ENCODE results near the gene CNTNAP2.

Gene CNTNAP2

DNA sequence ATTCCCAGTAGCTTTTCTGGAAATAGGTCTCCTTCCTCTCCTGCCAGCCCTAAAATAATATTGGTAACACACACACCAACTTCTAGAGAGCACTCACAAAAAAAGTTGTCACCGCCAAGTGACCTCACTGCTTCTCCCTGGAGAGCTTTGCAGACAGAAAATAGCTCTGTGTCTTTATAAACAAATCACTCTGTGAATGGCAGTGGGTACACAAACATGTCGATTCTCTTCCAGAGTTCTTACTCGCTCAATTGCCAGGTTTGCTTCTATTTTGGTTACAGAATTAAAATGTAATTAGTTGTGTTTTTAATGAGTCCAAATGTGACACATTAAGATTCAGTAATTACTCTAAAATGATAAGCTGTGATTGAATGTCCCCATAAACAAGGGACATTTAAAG is 1824.8 kb downstream of the CNTNAP2 start:
- no peak for DNase-seq (ENCODE audit: low read depth)

DNA sequence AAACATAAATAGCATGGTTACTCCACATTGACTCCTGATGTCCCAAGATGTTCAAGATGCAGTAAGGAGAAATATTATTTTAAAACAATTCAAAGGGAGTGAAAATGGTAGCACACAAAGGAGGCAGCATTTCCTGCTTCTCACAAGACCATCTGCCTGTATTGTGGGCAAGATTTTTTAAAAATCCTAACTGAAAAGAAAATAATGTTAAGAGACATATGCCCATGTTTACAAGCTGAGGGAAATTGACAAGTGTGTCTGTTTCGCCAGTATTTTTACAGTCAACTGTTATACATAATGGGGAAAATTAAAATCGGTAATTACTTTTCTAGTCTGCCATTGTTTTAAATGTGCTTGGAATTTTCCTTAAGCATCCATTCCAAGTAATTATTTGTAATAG is 1827.7 kb downstream of the CNTNAP2 start:
- no peak for DNase-seq (ENCODE audit: low read depth)

DNA sequence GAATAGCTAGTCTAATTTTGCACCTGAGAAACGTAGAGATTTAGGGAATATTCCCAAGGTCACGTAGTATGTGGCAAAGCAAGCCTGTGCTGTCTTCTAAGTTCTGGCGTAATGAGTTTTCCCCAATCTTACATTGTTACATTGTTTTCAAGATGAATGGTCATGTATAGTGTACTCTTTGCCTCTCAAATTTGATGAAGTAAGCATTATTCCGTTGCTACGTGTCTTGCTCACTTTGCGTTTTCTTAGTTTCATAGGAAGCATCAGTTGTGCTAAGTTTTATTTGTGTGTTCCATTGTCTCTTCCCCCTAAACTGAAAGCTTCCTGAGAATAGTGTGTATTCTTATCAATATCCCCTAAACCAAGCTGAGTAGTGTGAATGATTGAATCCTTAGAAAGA is 1836.3 kb downstream of the CNTNAP2 start:
- no peak for DNase-seq (ENCODE audit: low read depth)

DNA sequence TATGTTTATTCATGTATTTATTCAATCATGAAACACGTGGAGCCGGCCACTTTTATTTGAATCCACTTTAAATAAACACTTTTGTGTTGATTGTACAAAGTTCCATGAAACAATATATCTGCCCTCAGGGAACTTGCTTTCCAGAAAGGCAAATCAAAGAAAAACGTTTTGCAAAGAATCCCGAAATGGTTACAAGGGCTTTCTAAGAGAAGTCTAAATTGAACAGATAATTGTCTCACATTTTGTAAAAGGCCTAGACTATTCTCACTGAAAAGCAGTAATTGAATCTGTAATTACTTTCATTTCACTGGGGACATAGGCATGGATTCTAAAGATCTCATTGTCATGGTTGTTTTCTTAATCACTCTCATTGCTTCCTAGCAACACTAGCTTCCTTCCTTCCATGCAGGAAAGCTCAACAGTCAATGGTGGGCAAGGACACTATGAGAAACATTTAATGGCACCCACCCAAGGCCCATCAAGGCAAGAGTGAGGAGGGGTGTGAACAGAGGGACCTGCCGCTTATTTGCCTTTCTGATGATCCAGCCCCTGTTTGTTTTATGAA is 1851.5 kb downstream of the CNTNAP2 start:
- DNase-seq (ENCODE audit: low read depth): no peak

DNA sequence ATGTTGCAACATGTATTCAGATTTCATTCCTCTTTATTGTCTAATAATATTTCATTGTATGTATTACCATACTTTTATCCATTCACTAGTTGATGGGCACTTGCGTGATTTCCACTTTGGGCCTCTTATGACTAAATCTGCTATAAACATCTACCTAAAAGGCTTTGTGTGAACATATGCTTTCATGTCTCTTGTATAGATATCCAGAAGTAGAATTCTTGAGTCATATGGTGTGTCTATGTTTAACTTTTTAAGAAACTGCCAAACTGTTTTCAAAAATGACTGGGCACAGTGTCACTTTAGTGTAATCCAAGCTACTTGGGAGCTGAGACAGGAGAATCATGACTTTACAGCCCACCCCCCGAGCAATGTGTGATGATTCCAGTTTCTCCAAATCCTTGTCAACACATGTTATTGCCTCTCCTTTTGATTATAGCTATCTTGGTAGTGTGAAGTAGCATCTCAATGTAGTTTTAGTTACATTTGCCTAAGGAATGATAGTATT is 1855.1 kb downstream of the CNTNAP2 start:
- no peak for DNase-seq (ENCODE audit: low read depth)

DNA sequence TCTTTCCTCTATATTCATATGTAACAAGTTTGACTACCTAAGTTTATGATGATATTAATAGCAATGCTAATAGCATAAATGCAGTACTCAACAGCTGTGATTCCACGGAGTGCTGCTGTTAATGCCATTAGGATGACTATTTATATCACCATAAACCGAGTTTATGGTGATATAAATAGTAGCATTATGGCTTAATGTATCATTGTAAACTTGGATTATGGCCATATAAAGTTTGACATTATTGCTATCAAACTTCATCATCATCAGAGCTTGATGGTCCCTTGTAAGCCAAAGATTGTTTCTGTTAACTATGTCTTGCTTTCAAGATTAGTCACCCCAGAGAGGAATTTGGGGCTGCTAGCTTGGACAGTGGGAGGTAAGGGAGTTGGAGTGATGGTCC is 1861.6 kb downstream of the CNTNAP2 start:
- no peak for DNase-seq (ENCODE audit: low read depth)

DNA sequence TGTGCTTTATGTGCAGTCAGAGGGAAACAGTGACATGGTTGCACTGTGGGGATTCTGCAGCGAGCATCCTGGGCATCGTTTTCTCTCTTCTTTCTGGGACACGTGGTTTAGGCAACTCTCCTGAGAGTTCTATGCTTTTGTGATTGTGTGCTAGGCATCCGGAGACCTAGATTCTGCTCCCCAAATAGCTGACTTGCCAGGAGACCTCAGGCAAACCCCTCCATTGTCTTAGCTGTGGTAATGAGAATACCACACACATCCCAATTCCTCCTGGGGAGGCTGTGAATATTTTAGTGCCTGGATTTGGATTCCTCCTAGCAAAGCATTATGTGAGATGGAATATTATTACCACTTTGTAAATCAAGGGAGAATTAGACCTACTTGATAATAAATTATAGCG is 1862.0 kb downstream of the CNTNAP2 start:
- DNase-seq (ENCODE audit: low read depth): no peak

DNA sequence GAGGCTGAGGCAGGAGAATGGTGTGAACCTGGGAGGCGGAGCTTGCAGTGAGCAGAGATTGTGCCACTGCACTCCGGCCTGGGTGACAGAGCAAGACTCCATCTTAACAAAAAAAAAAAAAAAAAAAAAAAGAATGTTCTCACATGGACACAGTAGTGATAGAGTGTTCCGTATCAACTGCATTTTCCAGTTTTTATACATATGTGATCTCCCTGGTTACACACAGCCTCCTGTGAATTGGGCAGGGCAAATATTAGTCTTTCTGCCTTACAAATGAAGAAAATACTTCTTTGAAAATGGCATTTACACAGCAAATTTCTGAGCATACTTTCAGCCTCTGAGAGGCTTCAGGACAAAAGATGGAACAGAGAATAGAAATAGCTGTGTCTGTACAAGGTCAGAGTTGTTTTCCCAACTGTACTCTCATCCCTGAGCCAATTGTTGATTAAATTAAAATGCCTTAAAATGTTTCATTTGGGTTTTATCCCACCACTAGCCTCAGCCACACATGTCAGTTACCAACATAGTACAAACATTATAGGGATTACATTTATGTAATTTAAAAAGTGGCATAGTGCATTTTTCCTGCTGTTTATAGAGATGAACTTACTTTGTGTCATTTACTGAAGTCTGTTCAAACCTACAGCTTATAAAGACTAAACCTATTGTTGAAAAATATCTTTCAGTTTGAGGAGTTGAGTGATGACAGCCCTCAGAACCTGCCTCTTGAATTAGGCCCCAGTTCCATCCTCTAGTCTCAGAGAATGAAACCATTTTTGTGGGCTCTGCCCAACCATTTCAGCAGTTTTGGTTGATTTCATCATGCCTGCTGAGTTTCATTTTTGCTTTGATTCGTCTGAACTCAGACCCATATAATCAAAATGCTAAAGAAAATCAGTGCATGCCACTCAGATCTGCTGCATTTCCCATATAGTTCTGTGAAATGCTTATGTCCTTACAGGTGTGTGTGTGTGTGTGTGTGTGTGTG is 1864.5 kb downstream of the CNTNAP2 start:
- no peak for DNase-seq (ENCODE audit: low read depth)

DNA sequence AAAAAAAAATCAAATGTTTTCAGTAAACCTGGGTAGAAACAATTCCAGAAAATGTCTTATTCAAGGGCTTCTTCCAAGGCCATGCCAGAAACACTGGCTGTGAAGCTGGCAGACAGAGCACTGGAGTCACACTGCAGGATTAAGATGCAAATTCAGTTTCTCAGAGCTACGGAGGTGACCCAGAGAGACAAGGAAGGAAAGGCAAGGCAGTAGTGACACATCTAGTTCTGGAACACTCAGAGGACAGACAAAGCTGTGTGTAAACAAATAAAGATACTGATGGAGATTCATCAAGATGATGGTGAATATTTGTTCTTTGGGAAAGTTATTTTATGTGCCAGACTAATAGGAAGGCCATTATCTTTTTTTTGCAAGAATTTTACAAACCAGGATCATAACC is 1865.7 kb downstream of the CNTNAP2 start:
- no peak for DNase-seq (ENCODE audit: low read depth)

DNA sequence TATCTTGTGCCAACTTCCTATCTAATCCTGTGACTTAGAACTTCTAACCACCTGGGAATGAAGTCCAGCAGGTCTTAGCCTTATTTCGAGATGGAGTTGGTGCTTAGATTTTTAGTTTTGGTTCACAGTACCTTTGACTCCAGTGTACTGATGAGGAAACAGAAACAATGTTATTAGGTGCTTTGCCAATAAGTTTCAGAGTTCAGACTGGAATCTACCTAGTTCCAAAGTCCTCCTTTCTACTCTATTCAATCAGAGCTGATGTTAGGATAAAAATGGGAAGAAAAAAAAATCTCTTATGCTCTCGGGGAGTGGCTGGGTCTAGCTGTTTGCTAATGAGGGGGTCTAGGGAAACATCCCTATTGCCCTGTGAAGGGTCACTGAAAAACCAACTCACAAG is 1867.7 kb downstream of the CNTNAP2 start:
- DNase-seq (ENCODE audit: low read depth): no peak

DNA sequence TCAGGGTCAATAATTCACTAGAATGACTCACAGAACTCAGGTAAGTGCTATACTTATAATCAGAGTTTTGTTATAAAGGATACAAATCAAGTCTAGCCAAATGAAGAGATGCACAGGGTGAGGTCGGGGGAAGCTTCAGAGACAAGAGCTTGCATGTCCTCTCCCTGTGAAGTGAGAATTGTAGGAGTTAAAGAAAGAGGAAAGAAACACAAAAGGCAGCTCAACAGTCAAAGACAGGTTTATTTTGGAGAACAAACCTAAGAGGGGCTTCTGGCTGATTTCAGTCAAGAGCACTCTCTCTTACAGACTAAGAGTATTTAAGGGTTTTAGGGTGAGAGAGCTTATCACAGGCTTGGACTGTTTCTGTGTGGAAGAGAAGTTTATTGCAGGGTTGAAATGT is 1873.5 kb downstream of the CNTNAP2 start:
- no peak for DNase-seq (ENCODE audit: low read depth)

DNA sequence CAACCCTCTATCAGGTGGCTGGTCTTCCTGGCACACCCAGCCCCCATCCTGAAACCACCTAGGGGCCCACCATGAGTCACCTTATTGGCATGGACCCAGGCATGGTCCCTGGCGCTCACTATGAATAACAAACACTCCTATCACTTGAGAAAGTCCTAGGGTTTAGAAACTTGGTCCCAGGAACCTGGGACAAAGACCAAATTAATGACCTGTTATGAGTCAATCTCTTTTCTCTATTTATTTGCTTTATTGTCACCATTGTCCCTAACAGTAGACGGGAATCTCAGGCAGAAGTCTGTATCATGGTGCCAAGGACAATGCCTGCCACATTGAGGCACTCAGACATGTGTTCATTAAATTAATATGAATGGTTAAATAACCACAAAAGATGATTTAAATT is 1874.3 kb downstream of the CNTNAP2 start:
- DNase-seq (ENCODE audit: low read depth): no peak

DNA sequence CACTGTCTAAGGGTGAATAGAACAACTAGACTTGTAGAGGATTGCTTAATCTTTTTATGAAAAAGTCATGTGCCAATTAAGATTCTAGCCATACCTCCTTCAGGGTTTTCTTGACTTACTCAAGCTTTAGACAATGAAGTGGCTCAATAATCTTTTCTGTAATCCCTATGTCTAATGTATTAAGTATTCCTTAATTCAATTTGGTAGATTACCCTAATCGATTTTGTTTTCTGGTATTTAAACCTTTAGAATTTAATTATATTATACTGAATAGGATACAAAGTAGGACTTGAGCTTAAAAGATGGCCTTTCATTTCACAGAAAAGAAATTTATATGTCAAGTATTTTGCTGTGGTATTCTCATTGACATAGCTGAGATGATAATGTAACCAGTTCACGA is 1876.1 kb downstream of the CNTNAP2 start:
- DNase-seq (ENCODE audit: low read depth): no peak

DNA sequence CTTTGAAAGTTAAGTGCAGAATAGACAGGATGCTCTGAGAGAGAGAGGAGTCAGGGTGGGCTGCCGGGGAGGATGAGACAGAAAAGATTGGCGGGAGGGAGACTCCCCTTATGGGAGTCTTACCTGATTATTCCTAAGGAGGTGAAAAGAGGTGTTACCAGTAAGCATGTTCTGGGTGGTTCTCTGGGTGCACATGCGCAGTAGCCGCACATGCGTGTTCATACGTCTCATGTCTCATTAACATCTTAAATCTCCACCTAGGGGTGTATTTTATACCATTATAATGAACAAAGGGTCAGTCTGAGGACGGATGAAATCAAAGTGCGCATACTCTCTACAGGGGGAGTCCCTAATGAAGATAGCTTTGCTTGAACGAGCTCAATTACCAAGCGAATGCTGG is 1881.0 kb downstream of the CNTNAP2 start:
- DNase-seq (ENCODE audit: low read depth): no peak

DNA sequence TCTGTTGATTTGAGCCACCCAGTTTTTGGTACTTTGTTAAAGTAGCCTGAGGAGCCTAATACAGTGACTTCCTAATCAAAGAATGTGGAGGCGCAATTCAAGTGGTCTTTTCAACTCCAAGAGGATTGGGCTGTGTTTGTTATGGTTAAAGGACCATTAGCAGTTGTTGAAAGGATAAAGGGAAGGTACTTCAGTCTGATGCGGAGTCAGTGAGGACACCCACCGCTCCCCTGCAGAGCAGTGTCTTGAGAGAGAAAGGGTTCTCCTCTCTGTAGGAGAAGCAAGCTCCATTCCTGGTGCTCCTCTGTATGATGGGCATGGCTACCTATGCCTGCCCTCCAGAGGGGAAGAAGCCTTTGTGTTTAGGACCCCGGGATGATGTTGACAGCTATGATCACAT is 1883.4 kb downstream of the CNTNAP2 start:
- DNase-seq (ENCODE audit: low read depth): no peak

DNA sequence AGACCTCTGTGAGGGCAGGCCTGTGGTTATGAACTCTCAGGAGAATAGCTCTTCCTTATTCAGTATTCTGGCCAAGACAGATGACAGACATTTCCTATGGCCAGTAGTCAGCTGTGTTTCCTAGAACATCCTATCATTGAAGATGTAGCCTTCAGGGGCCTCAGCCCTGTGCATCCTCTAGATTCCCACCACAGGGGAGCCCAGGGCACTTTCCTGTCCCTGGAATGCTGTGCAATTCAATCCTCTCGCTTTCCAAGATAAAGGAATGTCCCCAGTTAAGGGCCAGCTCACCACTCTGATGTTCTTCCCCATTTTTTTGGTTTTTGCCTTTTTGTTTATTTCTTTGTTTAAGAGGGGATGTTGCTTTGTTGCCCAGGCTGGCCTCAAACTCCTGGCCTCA is 1895.2 kb downstream of the CNTNAP2 start:
- DNase-seq (ENCODE audit: low read depth): no peak

DNA sequence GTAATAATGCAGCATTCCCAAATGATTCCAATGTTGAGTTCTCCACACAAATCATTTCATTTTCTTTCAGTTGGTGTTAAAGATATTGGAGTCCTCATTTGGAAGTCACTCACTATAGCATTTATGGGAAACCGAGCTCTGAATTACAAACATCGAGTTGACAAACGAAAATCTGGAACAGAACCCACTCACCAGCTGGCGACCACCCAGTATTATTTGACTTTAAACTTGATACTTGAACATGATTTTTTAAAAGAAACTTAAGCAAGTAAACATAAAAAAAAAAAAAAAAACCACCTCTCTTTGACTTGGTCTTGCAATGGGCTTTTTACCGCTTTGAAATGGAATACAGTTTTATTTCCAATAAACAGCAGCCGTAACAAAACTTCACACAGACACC is 1897.4 kb downstream of the CNTNAP2 start:
- DNase-seq (ENCODE audit: low read depth): no peak

DNA sequence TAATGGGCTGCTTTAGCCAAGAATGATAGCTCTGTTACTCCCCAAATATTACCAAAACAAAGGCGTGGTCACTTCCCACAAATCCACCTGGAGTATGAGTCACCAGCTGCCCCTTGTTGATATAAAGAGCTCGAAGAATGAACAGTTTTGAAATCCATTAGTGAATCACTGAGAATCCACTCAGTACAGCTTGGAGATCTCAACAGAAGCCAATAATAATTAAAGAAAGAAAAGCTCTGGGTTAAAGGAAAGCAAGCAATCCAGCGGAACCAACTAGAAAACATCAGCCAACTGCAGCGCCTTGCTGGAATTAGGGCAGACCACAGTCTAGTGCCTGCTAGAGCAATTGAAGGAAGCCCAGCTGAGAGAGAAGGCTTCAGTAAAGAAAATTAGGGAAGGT is 1897.9 kb downstream of the CNTNAP2 start:
- no peak for DNase-seq (ENCODE audit: low read depth)

DNA sequence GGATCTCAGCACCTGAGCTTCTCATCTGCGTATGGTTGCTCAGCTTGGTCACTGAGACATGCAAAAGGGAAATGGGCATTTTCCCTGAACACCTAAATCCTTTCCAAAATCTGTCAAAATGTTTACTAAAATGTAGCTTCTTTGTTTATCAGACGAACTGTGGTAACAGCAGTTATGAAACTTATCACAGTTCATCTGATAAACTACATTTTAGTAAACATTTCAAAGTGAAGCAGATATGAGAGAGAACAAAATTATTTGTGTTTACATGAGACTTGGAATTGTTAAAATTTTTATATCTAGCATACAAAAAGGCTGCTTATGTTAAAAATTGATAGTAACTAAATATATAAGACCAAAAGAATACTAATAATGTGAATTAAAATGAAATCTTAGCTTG is 1900.5 kb downstream of the CNTNAP2 start:
- DNase-seq (ENCODE audit: low read depth): no peak

DNA sequence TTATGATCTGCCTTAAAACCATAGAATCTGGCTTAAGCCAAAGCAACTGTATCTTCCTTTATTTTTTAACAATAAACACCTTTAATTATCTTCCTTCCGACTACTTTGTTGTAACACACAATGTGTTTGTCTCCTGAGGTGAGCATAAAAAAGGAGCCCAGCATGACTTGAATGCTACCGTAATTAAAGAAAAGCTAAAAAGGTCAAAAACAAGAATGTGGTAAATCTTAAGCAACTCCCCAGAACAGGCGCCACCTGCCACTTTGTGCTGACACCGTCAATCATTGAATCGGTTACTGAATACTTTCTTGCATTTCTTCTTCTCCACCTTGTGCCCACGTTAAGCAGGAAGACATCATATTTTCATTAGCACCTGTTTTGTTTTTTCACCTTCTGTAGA is 1904.1 kb downstream of the CNTNAP2 start:
- no peak for DNase-seq (ENCODE audit: low read depth)

DNA sequence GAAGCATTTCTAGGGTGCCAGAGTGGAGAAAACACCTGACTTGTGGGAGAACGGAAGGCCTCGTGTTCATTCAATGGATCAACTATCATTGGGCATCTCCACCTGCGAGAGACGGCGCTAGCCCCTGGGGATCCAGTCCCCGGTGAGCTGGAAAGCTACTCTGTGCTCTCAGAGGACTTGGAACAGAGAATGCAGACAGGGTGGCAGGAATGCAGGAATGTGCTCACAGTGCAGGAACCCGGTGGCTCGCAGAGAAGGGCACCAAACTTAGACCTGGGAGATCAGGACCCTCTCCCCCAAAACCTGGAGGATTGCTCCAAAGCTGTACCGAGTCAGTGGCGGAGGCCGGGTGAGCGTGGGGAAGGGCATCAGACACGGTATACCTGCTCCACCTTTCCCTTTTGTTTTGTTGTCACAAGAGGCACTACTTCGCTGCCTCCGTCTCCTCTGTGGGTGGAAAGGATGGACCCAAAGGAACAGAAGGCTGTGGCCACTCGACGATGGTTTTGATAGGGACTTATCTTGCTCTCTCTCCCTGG is 1905.0 kb downstream of the CNTNAP2 start:
- DNase-seq (ENCODE audit: low read depth): no peak

DNA sequence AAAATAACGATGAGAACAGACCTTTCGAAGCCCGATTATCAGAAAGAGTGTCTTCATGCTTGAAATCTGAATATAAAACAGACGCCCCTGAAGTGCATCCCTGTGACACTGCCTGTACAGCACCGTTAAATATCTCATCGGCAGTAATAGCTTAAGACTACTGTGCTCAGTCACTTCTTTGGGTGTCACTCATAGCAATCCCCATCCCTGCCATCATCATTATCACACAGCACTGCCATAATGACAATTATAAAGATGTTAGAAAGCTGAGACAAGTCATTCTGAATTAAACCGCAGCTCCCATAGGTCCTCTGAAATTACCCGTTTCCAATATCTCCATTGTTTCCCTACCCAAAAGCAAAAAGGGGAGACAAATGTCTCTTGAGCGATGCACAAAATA is 1906.2 kb downstream of the CNTNAP2 start:
- no peak for DNase-seq (ENCODE audit: low read depth)

DNA sequence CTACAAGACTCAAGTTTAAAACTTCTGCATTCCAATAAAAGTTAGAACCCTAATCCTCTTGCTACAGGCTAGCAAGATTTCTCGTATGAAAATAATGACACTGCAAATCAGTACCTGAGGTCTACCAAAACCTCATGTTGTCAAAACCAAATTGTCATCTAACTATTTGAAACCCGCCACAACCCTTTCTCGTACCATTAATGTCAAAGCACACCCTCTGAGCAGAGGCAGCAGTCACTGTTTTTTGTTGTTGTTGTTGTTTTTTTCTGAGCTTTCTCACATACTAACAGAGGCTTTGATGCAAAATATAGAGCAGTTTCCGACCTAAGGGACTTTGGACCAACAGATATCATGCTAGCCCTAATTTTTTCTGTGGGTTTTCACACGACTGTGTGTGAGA is 1910.1 kb downstream of the CNTNAP2 start:
- DNase-seq (ENCODE audit: low read depth): no peak
